ENCODE measurements around the gene ATP4B.
A peak's percentile ranks its signal among the peaks of the same experiment; 100 is the strongest.

ATP4B gene

DNA sequence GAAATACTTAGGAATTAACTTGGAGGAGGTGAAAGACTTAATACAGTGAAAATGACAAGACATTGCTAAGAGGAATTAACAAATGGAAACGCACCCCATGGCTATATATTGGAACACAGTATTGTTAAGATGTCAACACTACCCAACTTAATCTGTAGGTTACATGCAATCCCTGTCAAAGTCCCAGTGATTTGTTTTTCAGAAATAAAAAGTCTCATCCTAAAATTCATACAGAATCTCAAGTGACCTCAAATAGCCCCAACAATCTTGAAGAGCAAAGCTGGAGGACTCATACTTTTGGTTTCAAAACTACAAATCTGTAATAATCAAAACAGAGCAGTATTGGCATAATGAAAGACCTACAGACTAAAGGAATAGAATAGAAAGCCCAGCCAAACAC, 13.2 kb downstream of the ATP4B start:
- ChIA-PET CTCF (no interaction called here), POLR2A (ENCODE audit: low non-redundant PET) (no interaction called here)
- no peak overlapping the region for H3K27ac ChIP-seq
- no peak for DNase-seq (ENCODE audit: low spot score)
- TF ChIP-seq, protein P1, sequence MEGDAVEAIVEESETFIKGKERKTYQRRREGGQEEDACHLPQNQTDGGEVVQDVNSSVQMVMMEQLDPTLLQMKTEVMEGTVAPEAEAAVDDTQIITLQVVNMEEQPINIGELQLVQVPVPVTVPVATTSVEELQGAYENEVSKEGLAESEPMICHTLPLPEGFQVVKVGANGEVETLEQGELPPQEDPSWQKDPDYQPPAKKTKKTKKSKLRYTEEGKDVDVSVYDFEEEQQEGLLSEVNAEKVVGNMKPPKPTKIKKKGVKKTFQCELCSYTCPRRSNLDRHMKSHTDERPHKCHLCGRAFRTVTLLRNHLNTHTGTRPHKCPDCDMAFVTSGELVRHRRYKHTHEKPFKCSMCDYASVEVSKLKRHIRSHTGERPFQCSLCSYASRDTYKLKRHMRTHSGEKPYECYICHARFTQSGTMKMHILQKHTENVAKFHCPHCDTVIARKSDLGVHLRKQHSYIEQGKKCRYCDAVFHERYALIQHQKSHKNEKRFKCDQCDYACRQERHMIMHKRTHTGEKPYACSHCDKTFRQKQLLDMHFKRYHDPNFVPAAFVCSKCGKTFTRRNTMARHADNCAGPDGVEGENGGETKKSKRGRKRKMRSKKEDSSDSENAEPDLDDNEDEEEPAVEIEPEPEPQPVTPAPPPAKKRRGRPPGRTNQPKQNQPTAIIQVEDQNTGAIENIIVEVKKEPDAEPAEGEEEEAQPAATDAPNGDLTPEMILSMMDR (conservative IDR thresholded peaks at IDR 0.05; ENCODE audit: low read depth): no peak

DNA sequence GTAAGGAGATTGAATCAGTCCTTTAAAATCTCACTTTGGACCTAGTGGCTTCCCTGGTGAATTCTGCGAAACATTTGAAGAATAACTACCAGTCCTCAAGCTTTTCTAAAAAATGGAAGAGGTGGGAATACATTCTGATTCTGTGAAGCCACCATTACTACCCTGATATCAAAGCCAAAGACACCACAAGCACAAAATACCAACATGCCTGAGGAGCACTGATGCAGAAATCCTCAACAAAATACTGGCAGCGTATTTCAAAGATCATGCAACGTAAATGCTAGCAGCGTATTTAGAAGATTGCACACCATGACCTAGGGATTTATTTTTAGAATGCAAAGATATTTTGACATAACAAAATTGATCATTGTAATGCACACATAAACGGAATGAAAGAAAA, 14.4 kb downstream of the ATP4B start:
- POLR2A ChIA-PET (ENCODE audit: low non-redundant PET): no interaction called here
- CTCF ChIA-PET: no interaction called here
- TF ChIP-seq, protein P1 (conservative IDR thresholded peaks at IDR 0.05; ENCODE audit: low read depth): no peak
- no peak overlapping the region for H3K27ac ChIP-seq
- DNase-seq (ENCODE audit: low spot score): no peak

DNA sequence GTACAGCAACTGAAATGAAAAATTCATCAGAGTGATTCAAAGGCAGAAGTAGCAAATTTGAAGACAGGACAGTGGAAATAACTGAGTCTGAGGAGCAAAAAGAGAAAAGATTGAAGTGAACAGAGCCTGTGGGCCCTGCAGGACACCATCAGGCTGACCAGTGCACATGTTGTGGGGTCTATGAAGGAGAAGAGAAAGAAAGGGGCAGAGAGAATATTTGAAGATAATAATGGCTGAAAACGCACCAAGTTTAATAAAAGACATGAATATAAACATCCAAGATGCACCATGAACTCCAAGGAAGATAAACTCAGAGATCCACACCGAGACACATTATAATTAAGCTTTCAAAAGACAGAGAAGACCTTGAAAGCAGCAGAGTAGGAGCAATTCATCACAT, 15.4 kb downstream of the ATP4B start:
- TF ChIP-seq, protein P1 (conservative IDR thresholded peaks at IDR 0.05; ENCODE audit: low read depth): no peak
- H3K27ac ChIP-seq: no peak overlapping the region
- DNase-seq (ENCODE audit: low spot score): no peak
- POLR2A ChIA-PET (ENCODE audit: low non-redundant PET): no interaction called here
- CTCF ChIA-PET: no interaction called here

DNA sequence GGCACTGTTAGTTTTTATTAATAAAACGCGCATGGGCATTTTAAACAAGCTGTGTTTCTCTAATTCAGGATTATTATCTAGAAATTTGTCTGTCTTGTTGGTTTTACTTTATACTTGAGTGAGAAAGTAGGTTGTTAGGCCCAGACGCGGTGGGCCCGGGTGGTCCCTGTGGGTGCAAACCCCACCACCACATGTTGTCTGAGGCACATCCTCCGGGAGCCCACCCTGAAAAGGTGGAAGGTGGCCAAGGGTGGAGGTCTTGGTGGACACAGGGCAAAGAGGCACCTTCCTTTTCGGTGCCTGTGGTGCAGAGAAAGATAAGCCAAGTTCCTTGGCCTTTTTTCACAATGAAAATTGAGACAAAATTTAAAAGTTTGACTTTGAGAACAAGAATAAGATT, 16.6 kb downstream of the ATP4B start:
- CTCF ChIA-PET: no interaction called here
- no peak overlapping the region for H3K27ac ChIP-seq

DNA sequence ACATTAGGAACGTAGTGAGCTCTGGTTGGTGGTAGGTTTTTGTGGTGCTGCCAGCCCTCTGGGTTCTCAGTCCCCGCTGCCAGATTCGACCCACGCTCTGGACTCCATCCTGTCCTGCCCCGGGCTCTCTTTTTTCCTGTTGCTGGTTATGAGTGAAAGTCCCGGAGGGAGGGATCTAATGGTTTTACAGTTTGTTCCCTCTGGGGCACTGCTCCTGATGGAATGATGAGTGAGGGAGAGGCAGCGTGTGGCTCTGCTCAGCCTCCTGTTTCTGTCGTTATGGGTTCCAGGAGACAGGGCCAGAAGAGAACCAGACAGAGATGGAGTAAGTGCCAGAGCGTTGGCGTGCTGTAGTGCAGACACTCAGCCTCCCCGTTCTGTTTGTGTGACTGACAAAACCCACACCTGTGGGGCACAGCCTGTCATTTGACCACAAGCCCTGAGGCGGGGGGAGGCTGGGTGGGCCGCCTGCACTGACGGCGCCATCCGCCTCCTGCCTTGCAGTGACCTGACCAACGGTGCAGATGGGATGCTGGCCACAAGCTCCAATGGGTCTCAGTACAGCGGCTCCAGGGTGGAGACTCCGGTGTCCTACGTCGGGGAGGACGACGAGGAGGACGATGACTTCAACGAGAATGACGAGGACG, 18.3 kb downstream of the ATP4B start:
- TF ChIP-seq, protein P1 (conservative IDR thresholded peaks at IDR 0.05; ENCODE audit: low read depth): no peak
- H3K27ac ChIP-seq: peak overlapping the region; percentile 2; the same call in 1 of the 2 replicates
- no peak for DNase-seq (ENCODE audit: low spot score)
- ChIA-PET POLR2A (ENCODE audit: low non-redundant PET) (no interaction called here), CTCF (no interaction called here)

More for the DNA sequence above, 16.6 kb downstream of the ATP4B start:
- POLR2A ChIA-PET (ENCODE audit: low non-redundant PET): no interaction called here
- no peak for DNase-seq (ENCODE audit: low spot score)
- TF ChIP-seq, protein P1 (conservative IDR thresholded peaks at IDR 0.05; ENCODE audit: low read depth): no peak

DNA sequence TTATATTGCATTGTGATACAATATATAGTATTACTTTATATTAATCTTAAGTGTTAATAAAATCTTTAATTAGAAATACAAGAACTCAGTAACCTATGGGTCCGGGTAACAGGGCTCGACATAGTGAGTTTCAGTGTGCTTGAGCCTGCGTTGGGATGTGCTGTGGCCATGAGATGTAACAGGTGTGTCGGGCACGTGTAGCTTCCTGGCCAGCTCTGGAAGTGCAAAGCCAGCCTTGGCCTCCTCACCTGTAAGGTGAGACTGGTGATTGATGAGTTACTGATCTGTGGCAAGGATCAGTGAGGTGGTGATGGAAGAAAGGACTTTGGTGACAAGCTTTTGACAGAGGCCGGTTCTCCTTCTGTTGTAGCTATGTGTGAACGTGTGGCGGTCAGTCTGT, 19.2 kb downstream of the ATP4B start:
- ChIA-PET CTCF (no interaction called here), POLR2A (ENCODE audit: low non-redundant PET) (no interaction called here)
- TF ChIP-seq, protein P1 (conservative IDR thresholded peaks at IDR 0.05; ENCODE audit: low read depth): no peak
- no peak overlapping the region for H3K27ac ChIP-seq
- DNase-seq (ENCODE audit: low spot score): no peak

Data from RWPE1 (cell line).